ENCODE results near the gene MOB2. TPM values are rescaled to one million over a fixed set of nuclear protein-coding genes. Genes with fewer than 3 reads are reported as not detected.

MOB2 gene
- total RNA-seq, 4 donors from 2014 or later: 27.3 to 64.9 (median 34.1) TPM

DNA sequence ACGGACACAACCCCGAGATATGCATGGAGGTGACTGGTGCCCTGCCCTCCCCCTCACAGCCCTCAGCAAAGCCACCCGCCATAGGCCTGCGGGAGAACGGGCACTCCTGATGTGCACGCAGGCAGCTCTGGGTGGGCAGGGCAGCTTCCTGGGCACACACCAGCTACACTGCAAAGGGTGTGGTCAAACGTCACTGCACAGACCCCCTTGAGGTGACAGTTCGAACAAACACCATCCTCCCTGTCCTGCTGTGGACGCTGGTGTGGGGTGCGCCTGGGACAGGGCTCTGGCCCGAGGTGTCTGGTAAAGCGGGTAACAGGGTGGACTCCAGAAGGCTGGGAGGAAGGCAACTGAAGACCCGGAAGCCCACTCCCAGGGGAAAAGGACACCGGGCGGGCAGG is 21.9 kb upstream of the MOB2 start:
- TF ChIP-seq, protein P1, sequence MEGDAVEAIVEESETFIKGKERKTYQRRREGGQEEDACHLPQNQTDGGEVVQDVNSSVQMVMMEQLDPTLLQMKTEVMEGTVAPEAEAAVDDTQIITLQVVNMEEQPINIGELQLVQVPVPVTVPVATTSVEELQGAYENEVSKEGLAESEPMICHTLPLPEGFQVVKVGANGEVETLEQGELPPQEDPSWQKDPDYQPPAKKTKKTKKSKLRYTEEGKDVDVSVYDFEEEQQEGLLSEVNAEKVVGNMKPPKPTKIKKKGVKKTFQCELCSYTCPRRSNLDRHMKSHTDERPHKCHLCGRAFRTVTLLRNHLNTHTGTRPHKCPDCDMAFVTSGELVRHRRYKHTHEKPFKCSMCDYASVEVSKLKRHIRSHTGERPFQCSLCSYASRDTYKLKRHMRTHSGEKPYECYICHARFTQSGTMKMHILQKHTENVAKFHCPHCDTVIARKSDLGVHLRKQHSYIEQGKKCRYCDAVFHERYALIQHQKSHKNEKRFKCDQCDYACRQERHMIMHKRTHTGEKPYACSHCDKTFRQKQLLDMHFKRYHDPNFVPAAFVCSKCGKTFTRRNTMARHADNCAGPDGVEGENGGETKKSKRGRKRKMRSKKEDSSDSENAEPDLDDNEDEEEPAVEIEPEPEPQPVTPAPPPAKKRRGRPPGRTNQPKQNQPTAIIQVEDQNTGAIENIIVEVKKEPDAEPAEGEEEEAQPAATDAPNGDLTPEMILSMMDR (IDR thresholded peaks at IDR 0.05): no peak
- DNase-seq (ENCODE audit: low spot score) (no peak), ATAC-seq (ENCODE audit: low FRiP score) (no peak)

DNA sequence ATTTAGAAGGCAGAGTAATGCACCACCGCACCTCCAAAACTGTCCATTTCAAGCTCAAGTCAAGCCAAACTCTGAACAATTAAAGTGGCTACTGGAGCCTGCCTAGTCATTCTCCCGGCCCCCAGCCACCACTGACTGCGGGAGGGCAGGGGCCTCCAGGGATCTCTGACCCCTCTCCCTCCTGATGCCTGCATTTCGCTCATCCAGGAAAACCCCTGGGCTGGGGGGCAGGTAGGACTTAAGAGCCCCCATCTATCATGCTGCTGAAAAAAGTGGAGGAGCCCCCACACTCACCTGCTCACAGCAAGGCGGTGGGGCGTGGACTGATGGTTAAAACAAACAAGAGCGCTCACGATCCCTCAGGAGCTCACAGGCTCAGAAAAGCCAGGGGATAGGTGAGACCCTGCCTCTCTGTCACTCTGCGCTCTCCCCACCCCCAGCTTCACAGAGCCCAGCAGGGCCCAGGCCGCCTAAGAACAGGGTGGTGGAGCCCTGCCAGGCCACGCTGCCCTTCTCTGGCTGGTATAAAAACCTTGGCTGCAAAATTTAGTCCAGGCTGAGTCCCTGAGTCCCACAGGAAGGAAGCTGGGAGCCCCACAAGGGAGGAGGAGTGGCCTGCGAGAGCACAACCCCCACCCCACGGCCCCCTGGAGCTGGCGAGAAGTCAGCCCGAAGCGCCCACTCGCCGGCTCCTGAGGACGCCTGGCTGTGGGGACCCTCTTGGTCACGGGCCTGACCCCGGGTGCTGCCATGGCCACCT is 21.0 kb upstream of the MOB2 start:
- DNase-seq (ENCODE audit: low spot score) (no peak), ATAC-seq (ENCODE audit: low FRiP score) (no peak)
- TF ChIP-seq, protein P1 (IDR thresholded peaks at IDR 0.05): no peak

- ATAC-seq (ENCODE audit: low FRiP score) (no peak), DNase-seq (ENCODE audit: low spot score) (no peak)
- TF ChIP-seq, protein P1 (IDR thresholded peaks at IDR 0.05): no peak
Observed at GRCh38 chr11:1506981-1507380, 20.4 kb upstream of the MOB2 start.

DNA sequence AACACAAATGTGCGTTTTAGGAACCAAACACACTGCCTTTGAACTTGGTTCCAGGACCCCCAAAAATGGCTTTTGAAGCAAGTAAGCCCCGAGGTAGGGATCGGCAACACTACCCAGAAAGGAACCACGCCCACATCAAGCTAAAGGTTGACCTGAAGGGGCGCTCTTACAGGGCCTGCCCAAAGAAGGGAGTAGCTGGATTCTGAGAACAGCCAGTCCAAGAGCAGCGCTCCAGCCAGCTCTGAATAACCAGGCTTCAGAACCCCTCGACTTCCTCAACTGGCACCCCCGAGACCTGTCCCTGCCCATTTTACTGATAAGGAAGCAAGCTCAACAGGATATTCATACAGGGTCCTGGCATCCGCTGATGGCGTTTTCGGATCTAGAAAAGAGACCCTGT is 18.9 kb upstream of the MOB2 start:
- TF ChIP-seq, protein P1 (IDR thresholded peaks at IDR 0.05): no peak
- no peak for DNase-seq (ENCODE audit: low spot score)

DNA sequence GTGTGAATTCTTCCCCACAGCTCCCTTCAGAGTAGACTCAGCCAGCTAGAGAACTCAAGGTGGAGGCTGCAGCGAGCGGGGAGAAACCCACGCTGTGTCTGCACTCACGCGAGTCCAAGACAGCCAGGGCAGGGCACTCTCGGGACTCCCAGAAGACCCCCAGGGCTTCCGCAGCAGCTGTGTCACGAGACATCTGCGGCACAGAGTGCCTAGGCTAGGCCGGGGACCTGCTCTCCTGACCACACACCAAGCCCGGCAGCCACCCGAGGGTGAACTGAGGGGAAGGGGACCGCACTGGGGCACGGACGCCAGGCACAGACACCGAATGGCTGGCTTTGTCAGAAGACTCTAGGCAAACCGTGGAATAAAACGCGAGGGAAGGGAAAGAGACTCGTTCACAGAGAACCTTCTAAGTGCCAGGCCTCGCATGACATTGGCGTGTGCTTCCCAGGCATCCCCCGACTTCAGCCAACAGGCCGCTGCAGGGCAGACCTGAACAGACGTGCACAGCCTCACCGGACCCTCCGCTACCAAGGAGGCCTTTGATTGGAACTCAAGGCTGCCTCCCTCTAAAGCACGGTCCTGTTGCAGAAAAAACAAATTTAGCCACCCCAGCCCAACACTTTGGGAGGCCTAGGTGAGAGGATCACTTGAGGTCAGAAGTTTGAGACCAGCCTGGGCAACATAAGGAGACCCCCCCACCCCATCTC is 18.2 kb upstream of the MOB2 start:
- TF ChIP-seq, protein P1 (IDR thresholded peaks at IDR 0.05): no peak
- DNase-seq (ENCODE audit: low spot score): no peak
- no peak for ATAC-seq (ENCODE audit: low FRiP score)

More for the DNA sequence above, 18.9 kb upstream of the MOB2 start:
- no peak for ATAC-seq (ENCODE audit: low FRiP score)

DNA sequence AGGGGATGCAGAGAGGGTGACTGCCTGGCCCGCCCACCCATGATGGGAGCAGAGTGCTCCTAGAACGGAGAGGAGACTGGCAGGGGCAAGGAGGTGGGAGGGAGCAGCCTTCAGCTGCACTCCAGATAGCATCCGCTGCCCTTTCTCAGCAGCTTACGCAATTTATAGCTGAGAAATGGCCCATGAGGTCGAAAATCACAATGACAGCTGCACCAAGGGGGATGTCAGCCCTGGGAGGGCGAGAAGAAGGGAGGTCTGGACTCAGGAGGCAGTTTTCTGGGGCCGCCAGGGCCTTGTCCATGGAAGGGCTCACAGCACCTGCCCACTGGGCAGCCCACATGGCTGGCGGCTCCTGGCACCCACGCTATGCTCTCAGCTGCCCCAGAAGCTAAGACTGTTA is 17.6 kb upstream of the MOB2 start:
- ATAC-seq (ENCODE audit: low FRiP score) (no peak), DNase-seq (ENCODE audit: low spot score) (no peak)
- TF ChIP-seq, protein P1 (IDR thresholded peaks at IDR 0.05): no peak

DNA sequence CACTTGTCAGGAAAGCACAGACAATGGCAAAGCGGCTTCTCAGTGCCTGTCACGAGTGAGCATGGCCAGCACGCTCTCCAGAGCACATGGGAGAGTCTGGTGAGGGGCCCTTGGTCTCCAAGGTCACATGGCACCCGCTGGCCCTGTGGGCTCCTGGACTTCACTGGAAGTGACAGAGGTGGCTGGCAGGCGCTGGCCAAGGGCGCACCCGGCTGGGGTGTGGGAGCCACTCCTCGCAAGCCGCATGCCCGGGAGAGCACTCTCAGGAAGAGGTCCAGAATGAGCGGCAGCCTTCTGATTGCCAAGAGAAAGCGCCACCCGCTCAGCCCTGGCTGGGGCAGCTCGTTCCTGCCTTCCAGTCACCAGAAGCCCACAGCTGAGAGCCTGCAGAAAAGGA is 17.1 kb upstream of the MOB2 start:
- ATAC-seq (ENCODE audit: low FRiP score) (no peak), DNase-seq (ENCODE audit: low spot score) (no peak)
- TF ChIP-seq, protein P1 (IDR thresholded peaks at IDR 0.05): no peak
